Fibroblast of pulmonary artery (primary cell): ENCODE measurements around the gene KRT13.

ENCODE experiments used
- DNase-seq: peaks from one replicate; pipeline ENCODE4 v3.0.0-alpha.2; 2010; ENCODE audit warnings: low read depth
- H3K4me3 ChIP-seq: replicated peaks from 2 replicates; pipeline ENCODE4 v1.5.1; 2011; ENCODE audit warnings: low read depth, mild to moderate bottlenecking, control low read depth, low read length, moderate library complexity
- CTCF ChIP-seq: IDR thresholded peaks from 2 replicates; pipeline ENCODE4 v1.5.1; 2011; ENCODE audit warnings: mild to moderate bottlenecking, control low read depth, low read length, inconsistent platforms; ENCODE audit errors: missing control alignments

The KRT13 gene

GRCh38 chr17:41512546-41513167 is 7.2 kb upstream of the KRT13 start:
- TF ChIP-seq CTCF, result no peak
- DNase-seq, result no peak
- no peak overlapping the region for H3K4me3 ChIP-seq

- no peak overlapping the region for H3K4me3 ChIP-seq
- no peak for DNase-seq
- TF ChIP-seq CTCF, result no peak
Measured at GRCh38 chr17:41511716-41512115, 6.3 kb upstream of the KRT13 start.

- no peak overlapping the region for H3K4me3 ChIP-seq
- TF ChIP-seq CTCF, result no peak
- DNase-seq, result no peak
Measured at GRCh38 chr17:41511116-41511515, 5.7 kb upstream of the KRT13 start.

GRCh38 chr17:41510251-41511065 is 5.0 kb upstream of the KRT13 start:
- no peak for DNase-seq
- no peak overlapping the region for H3K4me3 ChIP-seq
- TF ChIP-seq CTCF, result no peak

- no peak for DNase-seq
- H3K4me3 ChIP-seq, result no peak overlapping the region
- no peak for TF ChIP-seq CTCF
Measured at GRCh38 chr17:41507315-41507880, 2.0 kb upstream of the KRT13 start.

- no peak overlapping the region for H3K4me3 ChIP-seq
- no peak for DNase-seq
- TF ChIP-seq CTCF, result no peak
Measured at GRCh38 chr17:41505809-41506767, 676 bp upstream of the KRT13 start.
